ENCODE results near the gene DOCK10. TPM values are rescaled to one million over a fixed set of nuclear protein-coding genes. Genes with fewer than 3 reads are reported as not detected.

The DOCK10 gene
- total and polyA plus RNA-seq, 10 of the 15 experiments (the other 5 are each of a cell fraction or from before 2014, with no cell fraction given): 16.9 to 120 (median 85.5) TPM

- ChIA-PET CTCF (interaction anchor here (1.3 to 9.6 kb wide), 5 partner anchors 15 to 423 kb away, joined by 4 to 145 read pairs (median 5); no protein-coding TSS in a partner anchor), SMC1A (ENCODE audit: uncharacterized antibody, unreplicated experiment) (interaction anchor here (1.1 to 2.0 kb wide), 9 partner anchors 9 to 423 kb away, joined by 3 to 5 read pairs (median 3); no protein-coding TSS in a partner anchor), POLR2A (interaction anchor here (1.0 kb wide), 1 partner anchor 10 kb away, joined by 3 read pairs; no protein-coding TSS in a partner anchor), RAD21 (ENCODE audit: unreplicated experiment) (interaction anchor here (1.1 kb wide), 1 partner anchor 810 kb away, joined by 3 read pairs; no protein-coding TSS in a partner anchor)
- Histone ChIP-seq H3K4me1 (ENCODE audit: control insufficient read depth, insufficient read depth, low read length) (no peaks in the 10 kb centered on the region), H3K27ac (ENCODE audit: control insufficient read depth, insufficient read depth) (no peak overlapping the region), H4K20me1 (ENCODE audit: control insufficient read depth, insufficient read depth) (no peaks in the 10 kb centered on the region), H3K79me2 (ENCODE audit: control insufficient read depth, insufficient read depth, low read length) (no peaks in the 10 kb centered on the region), H3K4me3 (no peak overlapping the region), H3K9ac (ENCODE audit: control insufficient read depth, insufficient read depth, low read length) (no peak overlapping the region), H3K9me3 (replicated peaks; ENCODE audit: control insufficient read depth, insufficient read depth, low read length) (no peaks in the 10 kb centered on the region), H3K36me3 (ENCODE audit: control insufficient read depth in 2 of 2, insufficient read depth in 2 of 2, low read length in 1 of 2) (peaks cover 1 to 19% of the 10 kb centered on the region in 2 experiments), H3K4me2 (ENCODE audit: control insufficient read depth, insufficient read depth) (no peak overlapping the region), H3K27me3 (replicated peaks in 1 of 2; ENCODE audit: control insufficient read depth in 2 of 2, insufficient read depth in 2 of 2, low read length in 1 of 2) (no peaks in the 10 kb centered on the region), H2AFZ (ENCODE audit: control insufficient read depth, low read depth, low read length) (no peak overlapping the region)
- in situ Hi-C loops (cut with MboI): no loop called here
- no TSS peak for BruUV-seq (replicated peaks)
- FAIRE-seq (no peak), DNase-seq (ENCODE audit: low read depth, low spot score) (no peak), ATAC-seq (no peak)
- WGBS (ENCODE audit: insufficient coverage, insufficient replicate concordance, low lambda C conversion rate, missing lambda C conversion rate): 99% methylated on average over 7 of the region's 7 CpGs
- intact Hi-C loops (cut with micrococcal nuclease; ENCODE audit: unreplicated experiment): no loop called here
- TF ChIP-seq FOXK2 (IDR thresholded peaks at IDR 0.05) (no peak), BCL11A (IDR thresholded peaks at IDR 0.05; ENCODE audit: low read depth, low read length) (no peak), EED (IDR thresholded peaks at IDR 0.05; ENCODE audit: low read depth) (no peak), RELB (IDR thresholded peaks at IDR 0.05; ENCODE audit: low read depth) (no peak), NBN (IDR thresholded peaks at IDR 0.05) (no peak)
Measured at GRCh38 chr2:224780823-224781222, 261.4 kb downstream of the DOCK10 start.

- no peaks in the 10 kb centered on the region for H3K27me3 ChIP-seq (replicated peaks in 1 of 2; ENCODE audit: control insufficient read depth in 2 of 2, insufficient read depth in 2 of 2, low read length in 1 of 2)
- WGBS (ENCODE audit: insufficient coverage, insufficient replicate concordance, low lambda C conversion rate, missing lambda C conversion rate): 76% methylated on average over 2 of the region's 2 CpGs
- no peak overlapping the region for H3K9ac ChIP-seq (ENCODE audit: control insufficient read depth, insufficient read depth, low read length)
- no TSS peak for BruUV-seq (replicated peaks)
- no peaks in the 10 kb centered on the region for H3K9me3 ChIP-seq (replicated peaks; ENCODE audit: control insufficient read depth, insufficient read depth, low read length)
- no peak overlapping the region for H3K4me3 ChIP-seq
- ATAC-seq (no peak), FAIRE-seq (no peak), DNase-seq (ENCODE audit: low read depth, low spot score) (no peak)
- ChIA-PET POLR2A (no interaction called here), RAD21 (ENCODE audit: unreplicated experiment) (interaction anchor here (1.1 to 1.2 kb wide), 2 partner anchors 456 to 809 kb away, joined by 3 to 4 read pairs; no protein-coding TSS in a partner anchor), SMC1A (ENCODE audit: uncharacterized antibody, unreplicated experiment) (interaction anchor here (1.3 to 2.0 kb wide), 3 partner anchors 10 to 314 kb away, joined by 3 to 4 read pairs (median 4); no protein-coding TSS in a partner anchor), CTCF (interaction anchor here (1.3 to 9.6 kb wide), 2 partner anchors 131 to 422 kb away, joined by 4 to 145 read pairs; no protein-coding TSS in a partner anchor)
- H4K20me1 ChIP-seq (ENCODE audit: control insufficient read depth, insufficient read depth): no peaks in the 10 kb centered on the region
- peaks cover 2 to 17% of the 10 kb centered on the region in 2 experiments for H3K36me3 ChIP-seq (ENCODE audit: control insufficient read depth in 2 of 2, insufficient read depth in 2 of 2, low read length in 1 of 2)
- in situ Hi-C loops (cut with MboI): no loop called here
- H3K27ac ChIP-seq (ENCODE audit: control insufficient read depth, insufficient read depth): no peak overlapping the region
- H3K4me1 ChIP-seq (ENCODE audit: control insufficient read depth, insufficient read depth, low read length): no peaks in the 10 kb centered on the region
- H2AFZ ChIP-seq (ENCODE audit: control insufficient read depth, low read depth, low read length): no peak overlapping the region
- no peak overlapping the region for H3K4me2 ChIP-seq (ENCODE audit: control insufficient read depth, insufficient read depth)
- no peaks in the 10 kb centered on the region for H3K79me2 ChIP-seq (ENCODE audit: control insufficient read depth, insufficient read depth, low read length)
- intact Hi-C loops (cut with micrococcal nuclease; ENCODE audit: unreplicated experiment): no loop called here
- TF ChIP-seq EGR1 (IDR thresholded peaks at IDR 0.05; ENCODE audit: borderline replicate concordance in 1 of 2, low read depth in 2 of 2, low read length in 2 of 2) (no peak), BHLHE40 (IDR thresholded peaks at IDR 0.05; ENCODE audit: borderline replicate concordance in 1 of 2, low read depth in 2 of 2, low read length in 1 of 2) (no peak), CEBPZ (IDR thresholded peaks at IDR 0.05; ENCODE audit: low read depth, low read length) (no peak), FOS (IDR thresholded peaks at IDR 0.05; ENCODE audit: borderline replicate concordance, extremely low read depth, insufficient read length) (no peak), SREBF1 (IDR thresholded peaks at IDR 0.05; ENCODE audit: low read length) (no peak), STAT1 (conservative IDR thresholded peaks at IDR 0.05) (no peak), ZSCAN29 (IDR thresholded peaks at IDR 0.05) (no peak), SIX5 (IDR thresholded peaks at IDR 0.05; ENCODE audit: low read depth, low read length, severe bottlenecking) (no peak)
Measured at GRCh38 chr2:224780106-224780505, 262.2 kb downstream of the DOCK10 start.
